Nephron (organoid): ENCODE data around the gene PPP3CA.

Source experiments
- H3K27ac Mint-ChIP-seq, 3 experiments: 2 replicates each; pipeline ENCODE4 v1.8.0; 2020; ENCODE audit warnings: mixed read lengths in 3 of 3, mild to moderate bottlenecking in 2 of 3, moderate library complexity in 1 of 3
- H3K27me3 Mint-ChIP-seq: 2 replicates; pipeline ENCODE4 v1.8.0; 2021; ENCODE audit warnings: low read depth, mild to moderate bottlenecking, moderate library complexity, mixed read lengths
- H3K36me3 Mint-ChIP-seq: 2 replicates; pipeline ENCODE4 v1.8.0; 2020; ENCODE audit warnings: low read depth, mixed read lengths
- H3K4me1 Mint-ChIP-seq: 2 replicates; pipeline ENCODE4 v1.8.0; 2020; ENCODE audit warnings: mixed read lengths
- H3K4me3 Mint-ChIP-seq, 3 experiments: 2 replicates each; pipeline ENCODE4 v1.8.0; 2020; ENCODE audit warnings: mild to moderate bottlenecking in 3 of 3, mixed read lengths in 3 of 3, moderate library complexity in 2 of 3
- H3K9me3 Mint-ChIP-seq: 2 replicates; pipeline ENCODE4 v1.8.0; 2020; ENCODE audit warnings: mixed read lengths
- TF ChIP-seq, protein P1 (sequence below), 3 experiments: fragments of 200-600 bp; sonication (generic); IDR thresholded peaks; one replicate each; pipeline ENCODE4 v1.5.0; 2021; ENCODE audit warnings: antibody characterized with exemption in 3 of 3; ENCODE audit not compliant: unreplicated experiment in 3 of 3

Gene PPP3CA

DNA sequence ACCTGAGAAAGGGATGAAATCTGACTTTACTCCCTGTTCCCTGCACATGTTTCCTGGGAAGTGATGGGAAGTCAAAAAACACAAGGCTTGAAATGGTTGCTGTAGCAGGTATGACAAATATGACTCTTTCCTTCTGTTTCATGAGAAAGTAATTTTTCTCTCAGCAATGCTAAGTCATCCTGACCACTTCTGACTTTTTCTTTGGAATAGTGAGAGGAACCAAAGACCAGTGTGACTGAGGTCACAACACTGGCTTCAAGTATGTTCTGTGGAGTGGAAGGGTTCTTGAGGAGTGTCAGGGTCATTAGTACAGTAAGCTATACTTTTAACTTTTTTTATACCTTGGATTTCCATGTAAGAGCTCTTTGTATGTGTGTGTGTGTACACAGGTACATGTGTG, 225.3 kb downstream of the PPP3CA start:
- TF ChIP-seq, protein P1, sequence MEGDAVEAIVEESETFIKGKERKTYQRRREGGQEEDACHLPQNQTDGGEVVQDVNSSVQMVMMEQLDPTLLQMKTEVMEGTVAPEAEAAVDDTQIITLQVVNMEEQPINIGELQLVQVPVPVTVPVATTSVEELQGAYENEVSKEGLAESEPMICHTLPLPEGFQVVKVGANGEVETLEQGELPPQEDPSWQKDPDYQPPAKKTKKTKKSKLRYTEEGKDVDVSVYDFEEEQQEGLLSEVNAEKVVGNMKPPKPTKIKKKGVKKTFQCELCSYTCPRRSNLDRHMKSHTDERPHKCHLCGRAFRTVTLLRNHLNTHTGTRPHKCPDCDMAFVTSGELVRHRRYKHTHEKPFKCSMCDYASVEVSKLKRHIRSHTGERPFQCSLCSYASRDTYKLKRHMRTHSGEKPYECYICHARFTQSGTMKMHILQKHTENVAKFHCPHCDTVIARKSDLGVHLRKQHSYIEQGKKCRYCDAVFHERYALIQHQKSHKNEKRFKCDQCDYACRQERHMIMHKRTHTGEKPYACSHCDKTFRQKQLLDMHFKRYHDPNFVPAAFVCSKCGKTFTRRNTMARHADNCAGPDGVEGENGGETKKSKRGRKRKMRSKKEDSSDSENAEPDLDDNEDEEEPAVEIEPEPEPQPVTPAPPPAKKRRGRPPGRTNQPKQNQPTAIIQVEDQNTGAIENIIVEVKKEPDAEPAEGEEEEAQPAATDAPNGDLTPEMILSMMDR (IDR thresholded peaks at IDR 0.05; ENCODE audit: unreplicated experiment in 3 of 3) = no peak
- no peaks in the 10 kb centered on the region for H3K9me3 Mint-ChIP-seq
- no peaks in the 10 kb centered on the region for H3K4me1 Mint-ChIP-seq
- H3K27me3 Mint-ChIP-seq = no peaks in the 10 kb centered on the region
- H3K27ac Mint-ChIP-seq = no peak overlapping the region
- H3K36me3 Mint-ChIP-seq = no peaks in the 10 kb centered on the region
- no peak overlapping the region for H3K4me3 Mint-ChIP-seq

GRCh38 chr4:101119141-101119540, 228.2 kb downstream of the PPP3CA start:
- H3K27ac Mint-ChIP-seq = no peak overlapping the region
- peaks cover 5% of the 10 kb centered on the region for H3K4me1 Mint-ChIP-seq
- H3K36me3 Mint-ChIP-seq = no peaks in the 10 kb centered on the region
- no peaks in the 10 kb centered on the region for H3K9me3 Mint-ChIP-seq
- H3K4me3 Mint-ChIP-seq = no peak overlapping the region
- TF ChIP-seq, protein P1 (IDR thresholded peaks at IDR 0.05; ENCODE audit: unreplicated experiment in 3 of 3) = no peak
- H3K27me3 Mint-ChIP-seq = no peaks in the 10 kb centered on the region

DNA sequence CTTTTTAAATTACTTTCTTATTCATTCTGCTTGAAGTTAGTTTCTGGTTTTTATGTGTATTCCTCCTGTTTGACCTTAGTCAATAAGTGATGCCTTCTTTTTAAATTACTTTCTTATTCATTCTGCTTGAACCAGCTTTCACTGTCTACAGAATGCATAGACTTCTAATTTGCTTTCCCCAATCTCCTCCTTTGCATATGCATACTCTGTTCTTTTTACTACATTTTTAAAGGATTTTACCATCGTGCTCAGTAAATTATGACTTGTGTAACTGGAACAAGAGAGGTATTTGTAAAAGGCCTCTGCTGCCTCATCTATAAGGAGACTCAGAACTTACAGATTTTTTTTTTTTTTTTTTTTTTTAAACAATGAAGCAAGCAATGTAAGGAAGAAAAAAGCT, 228.7 kb downstream of the PPP3CA start:
- TF ChIP-seq, protein P1 (IDR thresholded peaks at IDR 0.05; ENCODE audit: unreplicated experiment in 3 of 3) = no peak
- peaks cover 5% of the 10 kb centered on the region for H3K4me1 Mint-ChIP-seq
- no peaks in the 10 kb centered on the region for H3K9me3 Mint-ChIP-seq
- no peak overlapping the region for H3K27ac Mint-ChIP-seq
- no peaks in the 10 kb centered on the region for H3K27me3 Mint-ChIP-seq
- no peaks in the 10 kb centered on the region for H3K36me3 Mint-ChIP-seq
- H3K4me3 Mint-ChIP-seq = no peak overlapping the region

- Mint-ChIP-seq H3K4me3 (no peak overlapping the region), H3K4me1 (peaks cover 5% of the 10 kb centered on the region), H3K9me3 (no peaks in the 10 kb centered on the region), H3K27me3 (no peaks in the 10 kb centered on the region), H3K36me3 (no peaks in the 10 kb centered on the region), H3K27ac (no peak overlapping the region)
- TF ChIP-seq, protein P1 (IDR thresholded peaks at IDR 0.05; ENCODE audit: unreplicated experiment in 3 of 3) = no peak
Observed at GRCh38 chr4:101115887-101116286, 231.4 kb downstream of the PPP3CA start.

DNA sequence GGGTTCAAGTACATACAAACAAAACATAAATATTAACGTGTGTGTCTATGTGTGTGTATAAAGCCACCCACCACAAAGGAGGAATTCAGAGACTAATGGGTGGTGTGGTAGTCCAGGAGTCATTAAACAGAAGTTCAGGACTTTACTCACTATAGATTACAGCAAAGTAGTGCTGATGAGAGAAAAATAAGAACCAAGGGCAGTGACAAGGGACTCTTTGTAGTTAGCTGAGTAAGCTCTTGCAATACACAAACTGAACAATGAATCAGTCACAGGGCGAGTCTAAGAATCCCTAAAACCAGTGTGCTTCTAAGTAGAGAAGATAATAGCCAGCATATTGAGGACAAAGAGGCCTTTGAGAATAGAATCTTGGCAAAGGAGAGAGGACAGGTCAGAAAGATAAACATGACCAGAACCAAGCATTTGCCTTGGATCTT, 232.4 kb downstream of the PPP3CA start:
- H3K27me3 Mint-ChIP-seq = no peaks in the 10 kb centered on the region
- H3K9me3 Mint-ChIP-seq = no peaks in the 10 kb centered on the region
- no peak overlapping the region for H3K4me3 Mint-ChIP-seq
- no peak overlapping the region for H3K27ac Mint-ChIP-seq
- TF ChIP-seq, protein P1 (IDR thresholded peaks at IDR 0.05; ENCODE audit: unreplicated experiment in 3 of 3) = no peak
- no peaks in the 10 kb centered on the region for H3K36me3 Mint-ChIP-seq
- peaks cover 5% of the 10 kb centered on the region for H3K4me1 Mint-ChIP-seq

- Mint-ChIP-seq H3K36me3 (peaks cover 8% of the 10 kb centered on the region), H3K27ac (peak overlapping the region; percentile 81 to 87 (median 86)), H3K27me3 (no peaks in the 10 kb centered on the region), H3K4me1 (peaks cover 41% of the 10 kb centered on the region), H3K4me3 (no peak overlapping the region), H3K9me3 (no peaks in the 10 kb centered on the region)
- TF ChIP-seq, protein P1 (IDR thresholded peaks at IDR 0.05; ENCODE audit: unreplicated experiment in 3 of 3) = no peak
Observed at GRCh38 chr4:101104312-101105052, 242.8 kb downstream of the PPP3CA start.
